Stimulated activated CD4-positive, alpha-beta T cell treated with anti-CD3 and anti-CD28 coated beads, Interleukin-2, amount 100 ng/mL, for 48 hours (primary cell): ENCODE measurements around the gene RPS2.
A peak's percentile ranks its signal among the peaks of the same experiment; 100 is the strongest.
"Not testable (repeated sequence)": the region's sequence is repeated elsewhere in the genome, so short reads cannot be mapped to it uniquely, and the experiment has no call there.

Experiments used
- DNase-seq, 2 donors: peaks; one replicate each; pipeline ENCODE4 v3.0.0-alpha.2; 2020

Gene RPS2

DNA sequence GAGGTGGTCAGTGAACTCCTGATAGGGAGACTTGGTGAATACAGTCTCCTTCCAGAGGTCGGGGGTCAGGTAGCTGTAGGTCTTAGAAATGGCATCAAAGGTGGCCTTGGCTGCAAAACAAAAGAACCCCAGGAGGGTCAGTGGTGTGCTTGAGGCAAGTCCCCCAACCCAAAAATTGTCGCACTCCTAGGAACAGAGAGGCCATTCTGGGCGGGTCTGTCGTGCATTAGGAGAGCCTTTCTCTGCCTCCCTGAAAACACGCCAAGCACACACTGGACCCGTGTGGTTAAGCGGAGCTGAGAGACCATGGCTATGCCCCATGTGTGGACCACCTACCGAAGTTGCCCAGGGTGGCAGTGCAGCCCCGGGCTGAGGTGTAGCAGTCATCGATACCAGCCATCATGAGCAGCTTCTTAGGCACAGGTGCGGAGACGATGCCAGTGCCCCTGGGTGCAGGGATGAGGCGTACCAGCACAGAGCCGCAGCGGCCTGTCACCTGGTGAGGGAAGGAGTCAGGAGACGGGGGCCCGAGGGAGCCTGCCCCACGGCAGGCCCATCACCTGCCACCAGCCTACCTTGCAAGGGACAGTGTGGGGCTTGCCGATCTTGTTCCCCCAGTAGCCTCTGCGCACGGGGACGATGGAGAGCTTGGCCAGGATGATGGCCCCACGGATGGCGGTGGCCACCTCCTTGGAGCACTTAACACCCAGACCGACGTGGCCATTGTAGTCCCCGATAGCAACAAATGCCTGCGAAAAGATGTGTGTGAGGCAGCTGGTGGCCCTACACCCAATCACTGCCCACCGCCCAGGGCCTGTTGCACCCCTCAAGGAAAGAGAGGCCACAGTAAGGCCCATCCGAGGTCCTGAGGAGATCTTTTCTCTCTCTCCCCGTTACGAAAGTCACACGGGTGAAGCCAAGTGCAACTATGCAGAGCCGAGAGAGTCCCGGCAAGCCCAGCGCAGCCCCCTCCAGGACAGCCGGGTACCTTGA is 2.2 kb downstream of the RPS2 start:
- not testable (repeated sequence) for DNase-seq

DNA sequence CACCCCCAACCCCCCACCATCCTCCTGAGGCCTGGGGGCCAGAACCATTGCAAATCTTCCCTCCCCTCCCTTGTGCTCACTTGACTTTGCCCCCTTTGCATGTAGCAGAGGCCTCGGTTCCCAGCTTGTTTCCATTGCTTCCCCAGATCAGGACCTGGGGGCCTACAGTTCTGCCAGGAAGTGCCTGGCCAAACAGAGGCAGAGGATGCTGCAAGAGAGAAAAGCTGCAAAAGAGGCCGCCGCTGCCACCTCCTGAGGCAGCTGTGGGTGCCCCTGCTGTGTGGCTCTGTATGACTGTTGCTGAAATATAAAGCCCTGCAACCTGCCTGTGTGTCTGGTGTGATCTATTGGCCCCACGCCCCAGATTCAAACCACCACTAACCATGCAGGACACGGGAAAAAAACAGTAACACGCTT is 3.0 kb downstream of the RPS2 start:
- DNase-seq, result no peak

DNA sequence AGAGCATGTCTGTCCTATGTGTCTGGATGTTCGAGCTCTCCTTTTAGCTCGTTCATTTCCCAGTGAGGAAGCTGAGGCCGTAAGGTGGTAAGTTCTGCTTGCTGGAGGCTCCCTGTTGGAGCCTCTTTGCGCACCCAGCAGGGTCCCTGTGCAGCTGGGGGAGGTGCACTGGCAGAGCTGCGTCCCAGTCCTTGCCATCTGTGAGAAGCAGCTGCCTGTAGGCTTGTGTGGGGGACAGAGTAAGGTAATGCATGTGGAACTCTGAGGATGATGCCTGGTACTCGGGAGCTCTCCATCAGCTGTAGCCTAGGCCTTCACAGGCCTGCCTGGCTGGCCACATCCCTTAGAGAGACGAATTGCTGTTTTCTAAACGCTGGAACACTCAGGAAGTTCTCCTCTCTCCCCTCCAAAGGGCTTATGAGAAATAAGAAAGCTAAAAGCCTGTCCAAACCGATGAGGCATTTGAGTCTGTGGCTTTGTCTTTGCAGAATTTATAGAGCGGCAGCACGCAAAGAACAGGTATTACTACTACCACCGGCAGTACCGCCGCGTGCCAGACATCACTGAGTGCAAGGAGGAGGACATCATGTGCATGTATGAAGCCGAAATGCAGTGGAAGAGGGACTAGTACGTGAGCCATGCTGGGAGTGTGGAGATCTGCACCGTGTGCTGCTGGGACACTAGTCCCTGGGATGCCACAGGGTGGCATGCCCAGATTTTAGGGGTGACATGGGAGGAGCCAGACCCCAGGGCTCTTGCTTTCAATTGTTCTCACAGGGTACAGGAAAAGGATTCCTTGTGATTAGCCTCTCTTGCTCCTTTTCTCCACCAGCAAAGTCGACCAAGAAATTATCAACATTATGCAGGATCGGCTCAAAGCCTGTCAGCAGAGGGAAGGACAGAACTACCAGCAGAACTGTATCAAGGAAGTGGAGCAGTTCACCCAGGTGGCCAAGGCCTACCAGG is 3.7 kb downstream of the RPS2 start:
- DNase-seq, result peak; percentile 54 to 56

DNA sequence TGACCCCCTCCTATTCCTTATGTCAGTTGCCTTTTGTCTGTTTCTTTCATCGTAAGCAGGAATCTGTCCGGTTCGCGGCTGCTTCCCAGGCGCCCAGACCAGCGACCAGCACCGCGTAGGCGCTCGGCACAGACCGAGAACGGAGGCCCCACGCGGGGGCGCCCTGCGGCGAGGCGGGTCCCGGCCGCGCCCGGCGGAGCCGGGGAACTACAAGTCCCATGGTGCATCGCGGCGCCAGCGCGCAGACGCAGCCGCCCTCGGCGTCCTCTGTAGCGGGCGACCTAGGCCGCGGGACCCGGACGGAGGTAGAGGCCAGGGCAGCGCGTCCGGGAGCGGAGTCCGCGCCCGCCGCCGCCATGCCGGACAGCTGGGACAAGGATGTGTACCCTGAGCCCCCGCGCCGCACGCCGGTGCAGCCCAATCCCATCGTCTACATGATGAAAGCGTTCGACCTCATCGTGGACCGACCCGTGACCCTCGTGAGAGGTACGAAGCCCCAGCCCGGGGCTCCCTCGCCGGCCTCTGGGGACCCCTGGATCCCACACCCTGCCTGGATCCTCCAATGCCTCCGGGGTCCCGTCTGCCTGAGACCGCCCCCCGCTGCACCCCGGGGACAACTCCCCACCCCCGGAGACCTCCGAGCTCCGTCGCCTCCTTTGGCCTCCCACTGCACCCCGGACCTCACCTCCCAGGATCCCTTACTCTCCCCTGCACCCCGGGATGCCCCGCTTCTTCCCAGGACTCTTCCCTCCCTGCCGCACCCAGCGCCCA is 5.2 kb downstream of the RPS2 start, which contains the start of gene NDUFB10:
TSS of gene NDUFB10 (plus strand) at position 270 of the 771 bp plus-strand sequence. CDS start at position 357, 87 bp downstream.
- peak; percentile 90 to 93 for DNase-seq

DNA sequence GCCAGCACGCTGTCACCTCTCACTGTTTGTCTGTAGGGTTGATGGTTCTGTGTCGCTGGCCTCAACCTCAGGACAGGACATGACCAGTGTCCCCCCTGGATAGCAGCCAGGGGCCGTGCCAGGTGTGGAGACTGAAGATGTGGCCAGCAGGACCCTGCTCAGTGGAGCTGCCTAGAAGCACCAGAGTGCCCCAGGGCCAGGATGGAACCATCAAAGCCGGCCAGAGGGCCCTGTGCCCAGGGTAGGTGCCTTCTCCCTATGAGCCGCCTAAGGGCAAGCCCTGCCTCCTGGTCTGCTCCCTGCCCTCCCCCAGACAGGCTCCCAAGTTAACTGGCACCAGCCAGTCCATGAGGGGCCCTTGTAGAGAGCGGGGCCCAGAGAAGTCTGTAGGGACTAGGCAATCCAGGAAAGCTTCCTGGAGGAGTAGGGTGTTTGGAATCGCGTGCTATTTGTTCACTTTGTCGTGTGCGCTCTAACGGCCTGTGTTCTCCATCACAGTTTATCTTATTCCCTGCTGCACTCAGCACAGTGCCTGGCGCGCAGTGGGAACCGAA is 5.8 kb downstream of the RPS2 start:
- DNase-seq, result no peak

DNA sequence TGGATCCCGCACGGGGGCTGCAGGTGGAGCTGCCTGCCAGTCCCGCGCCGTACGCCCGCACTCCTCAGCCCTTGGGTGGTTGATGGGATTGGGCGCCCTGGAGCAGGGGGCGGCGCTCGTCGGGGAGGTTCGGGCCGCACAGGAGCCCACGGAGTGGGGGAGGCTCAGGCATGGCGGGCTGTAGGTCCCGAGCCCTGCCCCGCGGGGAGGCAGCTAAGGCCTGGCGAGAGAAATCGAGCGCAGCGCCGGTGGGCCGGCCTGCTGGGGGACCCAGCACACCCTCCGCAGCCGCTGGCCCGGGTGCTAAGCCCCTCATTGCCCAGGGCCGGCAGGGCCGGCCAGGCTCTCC is 6.5 kb downstream of the RPS2 start:
- DNase-seq, result not testable (repeated sequence)

DNA sequence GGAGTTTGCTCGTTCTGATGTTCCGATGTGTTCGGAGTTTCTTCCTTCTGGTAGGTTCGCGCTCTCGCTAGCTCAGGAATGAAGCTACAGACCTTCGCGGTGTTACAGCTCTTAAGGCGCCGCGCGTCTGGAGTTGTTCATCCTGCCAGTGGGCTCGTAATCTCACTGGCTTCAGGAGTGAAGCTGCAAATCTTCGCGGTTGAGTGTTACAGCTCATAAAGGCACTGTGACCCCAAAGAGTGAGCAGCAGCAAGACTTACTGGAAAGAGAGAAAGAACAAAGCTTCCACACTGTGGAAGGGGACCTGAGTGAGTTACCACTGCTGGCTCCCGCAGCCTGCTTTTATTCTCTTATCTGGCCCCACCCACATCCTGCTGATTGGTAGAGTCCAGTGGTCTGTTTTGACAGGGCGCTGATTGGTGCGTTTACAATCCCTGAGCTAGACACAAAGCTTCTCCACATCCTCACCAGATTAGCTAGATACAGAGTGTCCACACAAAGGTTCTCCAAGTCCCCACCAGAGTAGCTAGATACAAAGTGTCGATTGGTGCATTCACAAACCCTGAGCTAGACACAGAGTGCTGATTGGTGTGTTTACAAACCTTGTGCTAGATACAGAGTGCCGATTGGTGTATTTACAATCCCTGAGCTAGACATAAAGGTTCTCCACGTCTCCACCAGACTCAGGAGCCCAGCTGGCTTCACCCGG is 7.0 kb downstream of the RPS2 start:
- DNase-seq, result not testable (repeated sequence)

DNA sequence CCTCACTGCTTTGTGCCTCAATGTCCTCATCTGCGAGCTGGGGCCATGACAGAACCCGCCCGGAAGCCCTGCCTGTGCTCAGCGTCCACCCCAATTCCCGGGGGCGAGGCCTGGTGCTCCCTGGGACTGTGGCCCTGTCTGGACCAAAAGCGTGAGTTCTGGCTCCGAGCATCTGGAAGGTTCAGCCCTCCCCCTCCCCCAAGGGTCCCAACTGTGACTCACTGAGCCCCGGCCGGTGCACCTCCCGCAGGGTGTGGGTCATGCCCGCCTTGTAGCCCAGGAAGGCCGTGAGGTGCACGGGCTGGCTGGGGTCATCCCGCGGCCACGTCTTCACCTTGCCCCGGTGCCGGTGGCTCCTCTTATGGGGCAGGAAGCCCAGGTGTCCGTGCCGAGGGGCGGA is 10.9 kb downstream of the RPS2 start:
- no peak for DNase-seq

DNA sequence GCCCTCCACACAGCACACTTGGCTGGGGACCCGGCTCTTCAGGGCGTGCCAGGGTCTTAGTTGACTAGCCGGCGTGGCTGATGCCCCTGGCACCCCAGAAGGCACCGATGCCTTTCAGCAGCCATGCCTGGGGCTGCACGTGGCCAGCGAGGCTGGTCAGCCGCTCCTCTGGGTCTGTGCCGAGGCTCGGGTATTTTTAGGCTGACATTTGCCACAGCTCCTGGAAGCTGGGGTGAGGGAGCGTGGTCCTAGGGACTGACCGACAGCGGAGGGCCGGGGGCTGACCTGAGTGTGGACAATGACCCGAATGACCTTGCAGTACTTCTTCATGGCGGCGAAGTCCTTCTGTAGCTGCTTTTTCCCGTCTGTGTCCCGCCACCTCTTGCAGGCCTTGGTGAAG is 14.1 kb downstream of the RPS2 start:
- no peak for DNase-seq

DNA sequence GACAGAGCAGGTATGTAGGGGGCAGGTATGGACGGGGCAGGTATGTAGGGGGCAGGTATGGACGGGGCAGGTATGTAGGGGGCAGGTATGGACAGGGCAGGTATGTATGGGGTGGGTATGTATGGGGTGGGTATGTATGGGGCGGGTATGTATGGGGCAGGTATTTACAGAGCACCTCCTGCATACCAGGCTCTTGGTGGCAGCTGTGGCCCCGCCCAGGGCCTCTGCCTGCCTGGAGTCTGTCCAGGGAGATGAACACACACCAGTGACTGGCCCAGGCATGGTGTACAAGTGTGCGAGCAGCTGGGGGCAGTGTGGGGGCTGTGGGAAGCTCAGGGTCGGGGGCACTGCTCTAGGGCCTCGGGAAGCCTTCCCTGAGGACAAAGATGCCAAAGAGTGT is 14.6 kb downstream of the RPS2 start:
- DNase-seq, result no peak

DNA sequence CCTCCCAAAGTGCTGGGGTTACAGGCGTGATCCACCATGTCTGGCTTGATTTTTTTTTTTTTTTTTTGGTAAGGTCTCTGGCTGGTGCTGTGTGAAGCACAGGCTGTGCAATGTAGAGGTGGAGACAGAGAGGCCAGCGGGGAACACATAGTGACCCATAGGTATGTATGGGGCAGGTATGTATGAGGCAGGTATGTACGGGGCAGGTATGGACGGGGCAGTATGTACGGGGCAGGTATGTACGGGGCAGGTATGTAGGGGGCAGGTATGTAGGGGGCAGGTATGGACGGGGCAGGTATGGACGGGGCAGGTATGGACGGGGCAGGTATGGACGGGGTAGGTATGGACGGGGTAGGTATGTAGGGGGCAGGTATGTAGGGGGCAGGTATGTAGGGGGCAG is 15.1 kb downstream of the RPS2 start:
- no peak for DNase-seq

DNA sequence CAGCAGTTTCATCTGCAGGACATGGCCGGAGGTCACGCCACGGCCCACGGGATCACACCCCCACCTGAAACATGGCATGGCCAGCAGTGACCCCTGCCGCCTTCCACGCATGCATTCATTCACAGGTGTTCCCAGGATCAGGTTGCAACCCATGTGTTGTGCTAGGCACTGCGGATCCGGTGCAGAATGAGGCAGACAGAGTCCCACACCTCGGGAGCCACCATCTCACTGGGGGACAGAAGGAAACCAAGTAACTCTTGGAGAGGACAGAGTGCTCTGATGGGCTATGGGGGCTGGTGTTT is 17.3 kb downstream of the RPS2 start:
- no peak for DNase-seq

DNA sequence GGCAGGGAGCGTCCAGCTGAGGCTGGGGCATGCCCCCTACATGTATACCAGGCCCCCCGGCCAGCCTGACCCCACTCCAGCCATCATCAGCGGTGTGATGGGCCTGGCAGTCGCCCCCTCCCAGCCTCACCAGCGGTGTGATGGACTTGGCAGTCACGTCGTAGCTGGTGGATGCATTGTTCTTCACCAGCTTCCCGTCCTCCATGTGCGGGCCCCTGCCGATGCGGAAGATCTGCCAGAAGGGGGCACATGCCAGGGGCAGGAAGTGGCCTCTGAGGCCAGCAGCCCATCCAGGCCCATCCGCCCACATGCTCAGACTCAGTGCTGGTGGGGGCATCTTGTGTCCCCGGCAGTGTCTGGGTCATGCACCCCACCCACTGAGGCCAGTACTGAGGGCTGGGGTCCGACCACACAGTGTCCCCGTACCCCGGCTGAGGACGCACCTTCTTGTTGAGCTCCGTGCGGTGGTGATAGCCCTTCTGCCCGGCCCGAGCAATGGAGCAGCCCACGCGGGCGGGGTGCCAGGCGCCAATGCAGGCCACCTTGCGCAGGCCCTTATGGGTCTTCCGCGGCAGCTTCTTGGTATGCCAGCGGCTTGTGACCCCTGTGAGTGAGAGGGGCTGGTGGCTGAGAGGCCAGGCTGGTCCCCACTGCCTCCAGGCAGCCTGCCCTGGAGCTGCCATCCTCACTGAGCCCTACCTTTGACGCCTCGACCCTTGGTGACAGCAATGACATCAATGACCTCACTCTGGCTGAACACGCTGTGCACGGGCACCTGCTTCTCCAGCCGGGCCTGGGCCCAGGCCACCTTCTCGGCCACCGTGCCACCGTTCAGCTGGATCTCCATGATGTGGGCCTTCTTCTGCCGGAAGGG is 17.9 kb downstream of the RPS2 start:
- no peak for DNase-seq

DNA sequence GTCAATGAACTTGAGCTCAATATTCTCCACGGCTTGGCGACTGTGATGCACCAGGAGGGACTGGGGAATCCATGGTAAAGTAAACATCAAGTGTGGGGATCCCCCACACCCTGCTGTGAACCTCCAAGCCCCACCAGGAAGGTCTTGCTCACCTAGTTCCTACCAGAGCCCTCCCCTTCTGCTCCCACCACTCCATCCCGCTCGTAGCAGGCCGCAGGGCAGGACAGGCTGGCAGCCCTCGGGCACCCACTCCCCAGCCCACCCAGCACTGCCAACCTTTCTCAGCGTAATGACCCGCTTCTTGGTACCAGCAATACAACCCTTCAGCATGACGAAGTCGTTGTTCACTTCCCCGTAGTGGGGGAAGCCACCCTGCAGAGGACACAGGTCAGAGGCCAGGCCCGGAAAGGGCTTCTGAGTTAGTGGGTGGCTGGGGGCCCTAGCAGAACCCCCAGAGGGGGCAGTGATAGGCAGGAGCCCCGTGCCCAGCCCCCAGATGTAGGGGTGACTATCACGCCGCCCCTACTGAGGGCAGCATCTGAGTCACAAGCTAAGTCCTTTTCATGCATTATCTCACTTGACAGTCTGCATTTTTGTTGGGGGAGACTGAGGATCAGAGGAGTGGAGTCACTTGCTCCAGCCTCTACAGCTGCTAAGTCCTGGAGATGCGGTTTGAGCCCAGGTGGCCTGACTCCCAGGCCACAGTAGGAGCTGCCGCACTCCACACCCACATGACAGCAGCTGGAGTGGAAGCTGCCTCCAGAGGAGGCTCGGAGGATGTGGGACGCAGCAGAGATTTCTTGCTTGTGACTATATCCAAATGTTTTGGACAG is 18.9 kb downstream of the RPS2 start:
- DNase-seq, result no peak

DNA sequence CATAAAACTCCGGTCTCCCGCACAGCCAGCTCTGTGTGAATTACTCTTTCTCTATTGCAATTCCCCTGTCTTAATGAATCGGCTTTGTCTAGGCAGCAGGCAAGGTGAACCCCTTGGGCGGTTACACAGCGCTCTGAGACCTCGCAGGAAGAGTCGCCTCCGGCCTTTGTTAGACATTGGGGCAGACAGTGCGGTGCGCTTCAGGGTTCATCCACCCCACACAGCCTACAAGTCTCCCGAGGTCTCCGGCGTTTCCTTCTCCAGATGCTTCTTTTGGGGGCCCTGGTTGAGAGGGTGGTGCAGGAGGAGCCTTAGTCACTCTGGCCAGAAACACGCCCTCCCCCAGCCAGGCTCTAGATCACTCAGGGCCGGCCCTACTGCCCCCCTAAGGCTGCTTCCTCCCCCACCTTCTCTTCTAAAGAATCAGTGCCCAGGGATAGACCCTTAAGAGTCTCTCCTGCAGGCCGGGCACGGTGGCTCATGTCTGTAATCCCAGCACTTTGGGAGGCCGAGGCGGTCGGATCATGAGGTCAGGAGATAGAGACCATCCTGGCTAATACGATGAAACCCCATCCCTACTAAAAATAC is 19.9 kb downstream of the RPS2 start:
- DNase-seq, result no peak

DNA sequence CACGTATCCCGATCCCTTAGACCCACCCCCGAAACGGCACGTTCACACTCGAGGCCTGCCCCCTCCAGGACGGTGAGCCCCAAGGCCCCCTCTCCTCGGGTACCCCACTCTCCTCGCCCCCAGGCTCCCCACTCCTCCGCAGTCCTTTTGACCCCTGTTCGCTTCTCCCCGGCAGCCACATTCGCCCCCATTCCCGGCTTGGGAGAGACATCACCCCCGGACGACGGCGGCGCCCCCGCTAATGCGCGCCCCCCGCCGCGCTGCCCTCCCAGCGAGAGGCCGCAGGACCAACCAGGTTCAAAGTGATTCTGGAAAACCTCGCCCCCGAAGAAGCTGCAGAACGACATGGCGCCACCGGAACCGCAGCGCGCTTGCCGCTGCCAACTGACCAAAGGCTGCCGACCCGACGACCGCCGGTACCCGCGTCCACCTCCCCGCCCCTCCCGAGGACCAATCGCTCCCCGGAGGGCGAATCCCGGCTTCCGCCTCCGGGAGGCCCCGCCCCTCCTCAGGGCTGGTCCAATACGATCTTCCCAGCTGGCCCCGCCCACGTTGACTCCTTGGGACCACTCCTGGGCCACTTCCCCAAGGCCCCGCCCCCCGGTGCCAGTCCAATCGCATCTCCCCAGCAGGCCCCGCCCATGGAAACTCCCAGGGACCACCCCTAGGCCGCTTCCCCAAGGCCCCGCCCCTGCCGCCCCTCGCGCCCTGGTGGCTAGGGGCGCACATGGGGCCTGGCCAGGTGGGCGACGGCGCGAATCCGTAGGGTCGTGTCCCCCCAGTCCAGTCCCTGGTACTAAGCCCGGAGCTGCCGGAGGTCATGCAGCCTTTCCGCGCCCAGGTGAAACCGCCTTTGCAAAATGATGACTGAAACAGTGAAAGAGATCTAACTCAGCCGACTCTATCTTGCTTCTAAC is 21.6 kb downstream of the RPS2 start, which contains the start of gene MSRB1:
TSS of gene MSRB1 (minus strand) at position 390 of the 917 bp plus-strand sequence. CDS start at position 347, 43 bp downstream.
- DNase-seq, result peak; percentile 99

DNA sequence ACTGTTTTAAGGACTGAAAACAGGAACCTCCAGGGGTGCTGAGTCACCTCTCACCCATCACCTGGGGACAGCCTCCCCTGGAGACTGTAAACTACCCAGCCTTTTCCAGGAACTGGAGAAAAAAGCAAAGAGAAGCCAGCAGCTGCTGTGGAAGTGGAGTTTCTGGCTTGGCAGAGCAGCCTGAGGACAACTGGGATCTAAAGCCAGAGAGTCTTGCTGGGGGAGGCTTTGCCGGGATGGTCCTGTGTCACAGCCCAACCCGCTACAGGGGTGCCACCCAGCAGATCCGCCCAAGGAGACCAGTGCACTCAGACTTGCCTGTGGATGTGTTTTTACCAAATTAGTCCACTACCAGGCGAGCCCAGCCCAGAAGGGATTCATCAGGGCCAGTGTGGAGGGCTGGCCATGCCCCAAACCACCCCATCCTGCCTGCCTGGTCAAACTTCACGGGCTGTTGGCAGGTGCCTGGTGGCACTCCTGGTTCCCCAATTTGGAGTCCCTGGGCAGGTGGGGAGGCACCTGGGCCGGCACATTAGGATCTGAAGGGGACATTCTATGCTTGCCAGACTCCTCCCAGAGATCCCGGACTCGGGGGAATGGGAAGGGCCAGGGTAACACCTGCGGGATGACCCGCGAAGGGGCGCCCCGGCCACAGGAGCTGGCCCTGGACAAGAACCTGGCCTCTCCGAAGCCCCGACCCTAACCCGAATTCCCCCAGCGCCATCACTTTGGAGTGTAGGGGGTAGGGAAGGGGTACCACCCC is 22.4 kb downstream of the RPS2 start:
- DNase-seq, result peak in 1 of 2 donors; percentile 13
